Lung (tissue), 12 donors: ENCODE data around the gene OR6S1. TPM values are rescaled to one million over a fixed set of nuclear protein-coding genes. Genes with fewer than 3 reads are reported as not detected.

Source experiments
- ATAC-seq: fragments of 200-7000 bp; cut with Tn5 transposase; one replicate; pipeline ENCODE4 v1.9.1; 2020; ENCODE audit warnings: moderate number of reproducible peaks; ENCODE audit not compliant: insufficient read depth, low FRiP score
- DNase-seq, 3 donors: peaks; one replicate each; pipeline ENCODE4 v3.0.0-alpha.2; 2013 to 2017
- H3K27ac ChIP-seq, 2 donors: one replicate each; pipeline ENCODE4 v1.5.1; 2013; ENCODE audit warnings: mild to moderate bottlenecking in 2 of 2, moderate library complexity in 2 of 2, control low read depth in 1 of 2, inconsistent platforms in 1 of 2, low read depth in 1 of 2, low read length in 1 of 2
- H3K27me3 ChIP-seq, 3 donors: one replicate each; pipeline ENCODE4 v1.5.1; 2013; ENCODE audit warnings: low read length in 2 of 3; ENCODE audit not compliant: control insufficient read depth in 3 of 3, insufficient read depth in 3 of 3
- H3K36me3 ChIP-seq, 4 donors: one replicate each; pipeline ENCODE4 v1.5.1; 2013; ENCODE audit warnings: low read length in 4 of 4, mild to moderate bottlenecking in 1 of 4, moderate library complexity in 1 of 4; ENCODE audit not compliant: control insufficient read depth in 4 of 4, insufficient read depth in 4 of 4
- H3K4me1 ChIP-seq, 5 donors: one replicate each; pipeline ENCODE4 v1.5.1; 2013; ENCODE audit warnings: low read length in 5 of 5, mild to moderate bottlenecking in 2 of 5, moderate library complexity in 1 of 5; ENCODE audit not compliant: control insufficient read depth in 5 of 5, insufficient read depth in 5 of 5
- H3K4me3 ChIP-seq: one replicate; pipeline ENCODE4 v1.5.1; 2013; ENCODE audit warnings: mild to moderate bottlenecking, control low read depth, moderate library complexity
- H3K9ac ChIP-seq, 2 donors: one replicate each; pipeline ENCODE4 v1.5.1; 2013; ENCODE audit warnings: low read length in 2 of 2, control low read depth in 1 of 2; ENCODE audit not compliant: insufficient read depth in 1 of 2
- H3K9me3 ChIP-seq, 4 donors: one replicate each; pipeline ENCODE4 v1.5.1; 2013; ENCODE audit warnings: low read length in 3 of 4, mild to moderate bottlenecking in 1 of 4, moderate library complexity in 1 of 4; ENCODE audit not compliant: control insufficient read depth in 4 of 4, insufficient read depth in 3 of 4
- WGBS, 2 donors: extraction: QIAGEN DNeasy Blood & Tissue Kit; methylation state at CpG; one replicate each; pipeline ENCODE4 v1.1.7; 2013; 5-methylcytosine and 5-hydroxymethylcytosine counted together
- polyA plus RNA-seq, 2 donors: library from polyadenylated mRNA; stranded (reverse); fragments of 200-250 nt; gene quantifications; one replicate each; pipeline ENCODE4 v1.2.1, GENCODE V29; 2013
- total RNA-seq, 2 donors: library from RNA; depleted of rRNA in 1 of 2; stranded (reverse); fragments of >200 nt in 1 of 2; gene quantifications; one replicate each; pipeline ENCODE4 v1.2.1, GENCODE V29; 2014 to 2021
- TF ChIP-seq, protein P1 (sequence below): IDR thresholded peaks from 2 replicates; pipeline ENCODE4 v1.5.1; 2012; ENCODE audit warnings: mild to moderate bottlenecking; ENCODE audit errors: control extremely low read depth, extremely low read depth
- donor health status: control.
- donor health status: control.
- donor health status: Bipolar disorder and iron deficiency.
- donor health status: healthy.
- donor health status: DM: yes; HTN: yes; CAD: no.

The OR6S1 gene
- total and polyA plus RNA-seq, 4 donors = not detected

GRCh38 chr14:20618271-20618749, 23.2 kb downstream of the OR6S1 start:
- H3K27ac ChIP-seq = no peak overlapping the region
- H3K36me3 ChIP-seq = no peaks in the 10 kb centered on the region
- peaks cover 0 to 12% (median 3%) of the 10 kb centered on the region in 5 donors for H3K4me1 ChIP-seq
- no peak overlapping the region for H3K4me3 ChIP-seq
- H3K9me3 ChIP-seq = no peaks in the 10 kb centered on the region
- TF ChIP-seq, protein P1, sequence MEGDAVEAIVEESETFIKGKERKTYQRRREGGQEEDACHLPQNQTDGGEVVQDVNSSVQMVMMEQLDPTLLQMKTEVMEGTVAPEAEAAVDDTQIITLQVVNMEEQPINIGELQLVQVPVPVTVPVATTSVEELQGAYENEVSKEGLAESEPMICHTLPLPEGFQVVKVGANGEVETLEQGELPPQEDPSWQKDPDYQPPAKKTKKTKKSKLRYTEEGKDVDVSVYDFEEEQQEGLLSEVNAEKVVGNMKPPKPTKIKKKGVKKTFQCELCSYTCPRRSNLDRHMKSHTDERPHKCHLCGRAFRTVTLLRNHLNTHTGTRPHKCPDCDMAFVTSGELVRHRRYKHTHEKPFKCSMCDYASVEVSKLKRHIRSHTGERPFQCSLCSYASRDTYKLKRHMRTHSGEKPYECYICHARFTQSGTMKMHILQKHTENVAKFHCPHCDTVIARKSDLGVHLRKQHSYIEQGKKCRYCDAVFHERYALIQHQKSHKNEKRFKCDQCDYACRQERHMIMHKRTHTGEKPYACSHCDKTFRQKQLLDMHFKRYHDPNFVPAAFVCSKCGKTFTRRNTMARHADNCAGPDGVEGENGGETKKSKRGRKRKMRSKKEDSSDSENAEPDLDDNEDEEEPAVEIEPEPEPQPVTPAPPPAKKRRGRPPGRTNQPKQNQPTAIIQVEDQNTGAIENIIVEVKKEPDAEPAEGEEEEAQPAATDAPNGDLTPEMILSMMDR = no peak
- ATAC-seq (no peak), DNase-seq (no peak)
- 34 to 47% methylated on average over 4 of the region's 4 CpGs for WGBS, 2 donors
- H3K9ac ChIP-seq = no peak overlapping the region
- H3K27me3 ChIP-seq = peaks cover 0 to 20% (median 16%) of the 10 kb centered on the region in 3 donors

GRCh38 chr14:20617138-20618003, 24.1 kb downstream of the OR6S1 start:
- Histone ChIP-seq H3K9ac (no peak overlapping the region), H3K27ac (no peak overlapping the region), H3K4me3 (no peak overlapping the region), H3K9me3 (no peaks in the 10 kb centered on the region), H3K27me3 (peaks cover 0 to 15% (median 6%) of the 10 kb centered on the region in 3 donors), H3K36me3 (no peaks in the 10 kb centered on the region), H3K4me1 (peaks cover 0 to 13% (median 0%) of the 10 kb centered on the region in 5 donors)
- WGBS, 2 donors = 82 to 83% methylated on average over 12 of the region's 12 CpGs
- TF ChIP-seq, protein P1 = no peak
- ATAC-seq (no peak), DNase-seq (no peak)

- no peak for DNase-seq
- ATAC-seq = no peak
- H3K9ac ChIP-seq = no peak overlapping the region
- 94 to 96% methylated on average over 5 of the region's 5 CpGs for WGBS, 2 donors
- no peaks in the 10 kb centered on the region for H3K36me3 ChIP-seq
- H3K9me3 ChIP-seq = no peaks in the 10 kb centered on the region
- peaks cover 0 to 7% (median 0%) of the 10 kb centered on the region in 3 donors for H3K27me3 ChIP-seq
- H3K4me1 ChIP-seq = peaks cover 0 to 13% (median under 1%) of the 10 kb centered on the region in 5 donors
- H3K27ac ChIP-seq = no peak overlapping the region
- H3K4me3 ChIP-seq = no peak overlapping the region
- TF ChIP-seq, protein P1 = no peak
Measured at GRCh38 chr14:20615996-20616395, 25.5 kb downstream of the OR6S1 start.
